ENCODE measurements around the gene STAG3. TPM values are rescaled to one million over a fixed set of nuclear protein-coding genes. Genes with fewer than 3 reads are reported as not detected.

STAG3 gene
- total RNA-seq, 1 experiment from 2014 or later = 3.1 TPM

DNA sequence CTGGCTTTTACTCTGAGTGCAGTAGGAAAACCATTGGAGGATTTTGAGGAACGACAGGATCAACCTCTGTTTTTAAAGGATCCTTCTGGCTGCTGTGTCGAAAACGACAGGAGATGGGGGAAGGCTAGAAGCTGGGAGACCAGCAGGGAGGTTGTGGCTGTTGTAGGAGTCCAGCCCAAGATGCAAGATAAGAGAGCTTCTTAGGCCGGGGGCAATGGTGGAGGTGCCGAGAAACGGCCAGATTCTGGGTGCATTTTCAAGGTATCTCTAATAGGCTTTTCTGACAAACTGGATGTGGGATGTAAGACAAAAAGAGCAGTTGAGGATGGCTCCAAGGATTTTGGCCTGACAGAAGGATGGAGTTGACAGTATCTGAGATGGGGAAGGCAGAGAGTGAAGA is 31.8 kb downstream of the STAG3 start:
- DNase-seq = no peak
- Histone ChIP-seq H3K18ac (ENCODE audit: insufficient read length, low read depth, low read length) (no peak overlapping the region), H2BK5ac (ENCODE audit: insufficient read length, low read length) (no peak overlapping the region), H2BK15ac (ENCODE audit: low read depth, low read length) (no peak overlapping the region), H4K91ac (ENCODE audit: insufficient read length, low read depth, low read length) (no peak overlapping the region), H3K56ac (ENCODE audit: insufficient read length, low read depth, low read length) (no peak overlapping the region), H3K27me3 (ENCODE audit: insufficient read depth, low read length) (peaks cover 3% of the 10 kb centered on the region; the same call in 1 of the 2 replicates), H3K9me3 (ENCODE audit: control insufficient read depth, low read depth, low read length) (no peaks in the 10 kb centered on the region), H2BK20ac (ENCODE audit: low read depth, low read length, poor library complexity, severe bottlenecking) (no peak overlapping the region), H3K79me2 (ENCODE audit: insufficient read depth, low read length) (no peaks in the 10 kb centered on the region), H3K23me2 (ENCODE audit: insufficient read length, low read depth, low read length, poor library complexity, severe bottlenecking) (no peaks in the 10 kb centered on the region), H3K9ac (ENCODE audit: extremely low read depth, insufficient read length, low read length) (no peak overlapping the region), H3K4me1 (ENCODE audit: insufficient read depth, low read length) (no peaks in the 10 kb centered on the region), H2BK12ac (ENCODE audit: insufficient read length, low read depth, low read length) (no peak overlapping the region), H3K79me1 (ENCODE audit: insufficient read depth, low read depth, low read length, poor library complexity, severe bottlenecking) (no peaks in the 10 kb centered on the region), H4K5ac (ENCODE audit: insufficient read length, low read depth, low read length) (no peak overlapping the region), H4K20me1 (ENCODE audit: control insufficient read depth, insufficient read depth, insufficient read length) (no peaks in the 10 kb centered on the region), H3K4ac (ENCODE audit: low read depth, low read length) (no peak overlapping the region), H3K27ac (ENCODE audit: insufficient read length, low read depth, low read length) (no peak overlapping the region), H4K8ac (replicated peaks; ENCODE audit: insufficient read length, low read depth, low read length) (no peak overlapping the region), H2AK5ac (ENCODE audit: insufficient read length, low read length) (no peak overlapping the region), H3T11ph (ENCODE audit: low read length) (no peak overlapping the region), H3K23ac (ENCODE audit: insufficient read length, low read depth, low read length) (no peak overlapping the region), H3K4me2 (ENCODE audit: insufficient read depth, insufficient read length, low read length) (no peak overlapping the region), H3K14ac (ENCODE audit: insufficient read depth, low read length) (no peak overlapping the region), H2AFZ (ENCODE audit: low read length) (no peak overlapping the region), H2BK120ac (ENCODE audit: low read depth, low read length, poor library complexity, severe bottlenecking) (no peak overlapping the region)
- peaks cover 10 to 26% of the 10 kb centered on the region in 2 experiments for H3K4me1 Mint-ChIP-seq
- peaks cover 66% of the 10 kb centered on the region for H3K27me3 Mint-ChIP-seq (ENCODE audit: low read depth)
- no peaks in the 10 kb centered on the region for H3K36me3 Mint-ChIP-seq (ENCODE audit: insufficient read depth in 1 of 3, low read depth in 3 of 3)
- H3K9me3 Mint-ChIP-seq = no peaks in the 10 kb centered on the region
- no CpG with 5 or more reads among the region's 6 CpGs for WGBS (ENCODE audit: extremely low coverage, insufficient read length, low lambda C conversion rate)
- no peak overlapping the region for H3K27ac Mint-ChIP-seq
- H3K4me3 Mint-ChIP-seq = no peak overlapping the region
- TF ChIP-seq, protein P1, sequence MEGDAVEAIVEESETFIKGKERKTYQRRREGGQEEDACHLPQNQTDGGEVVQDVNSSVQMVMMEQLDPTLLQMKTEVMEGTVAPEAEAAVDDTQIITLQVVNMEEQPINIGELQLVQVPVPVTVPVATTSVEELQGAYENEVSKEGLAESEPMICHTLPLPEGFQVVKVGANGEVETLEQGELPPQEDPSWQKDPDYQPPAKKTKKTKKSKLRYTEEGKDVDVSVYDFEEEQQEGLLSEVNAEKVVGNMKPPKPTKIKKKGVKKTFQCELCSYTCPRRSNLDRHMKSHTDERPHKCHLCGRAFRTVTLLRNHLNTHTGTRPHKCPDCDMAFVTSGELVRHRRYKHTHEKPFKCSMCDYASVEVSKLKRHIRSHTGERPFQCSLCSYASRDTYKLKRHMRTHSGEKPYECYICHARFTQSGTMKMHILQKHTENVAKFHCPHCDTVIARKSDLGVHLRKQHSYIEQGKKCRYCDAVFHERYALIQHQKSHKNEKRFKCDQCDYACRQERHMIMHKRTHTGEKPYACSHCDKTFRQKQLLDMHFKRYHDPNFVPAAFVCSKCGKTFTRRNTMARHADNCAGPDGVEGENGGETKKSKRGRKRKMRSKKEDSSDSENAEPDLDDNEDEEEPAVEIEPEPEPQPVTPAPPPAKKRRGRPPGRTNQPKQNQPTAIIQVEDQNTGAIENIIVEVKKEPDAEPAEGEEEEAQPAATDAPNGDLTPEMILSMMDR (conservative IDR thresholded peaks at IDR 0.05) = no peak

Data from H9 (cell line).